GM21723 (cell line): Measurements from ENCODE around the gene KRTAP4-12.
"Not testable (repeated sequence)": the region's sequence is repeated elsewhere in the genome, so short reads cannot be mapped to it uniquely, and the experiment has no call there.

ENCODE experiments used
- ATAC-seq: cut with Tn5 transposase; IDR thresholded peaks from one replicate; pipeline ENCODE4 v1.9.1; 2021; ENCODE audit warnings: mild to moderate bottlenecking, moderate library complexity; ENCODE audit not compliant: unreplicated experiment

The KRTAP4-12 gene

GRCh38 chr17:41127371-41127770 is 3.4 kb upstream of the KRTAP4-12 start:
- no peak for ATAC-seq

GRCh38 chr17:41126412-41126811 is 2.4 kb upstream of the KRTAP4-12 start:
- no peak for ATAC-seq

GRCh38 chr17:41125064-41125463 is 1.1 kb upstream of the KRTAP4-12 start:
- no peak for ATAC-seq

- not testable (repeated sequence) for ATAC-seq
These were observed 541 bp downstream of the KRTAP4-12 start for GRCh38 chr17:41123292-41123990.

- ATAC-seq: no peak
These were observed 2.2 kb downstream of the KRTAP4-12 start for GRCh38 chr17:41121742-41122141.

- ATAC-seq: not testable (repeated sequence)
These were observed 4.0 kb downstream of the KRTAP4-12 start for GRCh38 chr17:41119696-41120690.

- no peak for ATAC-seq
These were observed 5.3 kb downstream of the KRTAP4-12 start for GRCh38 chr17:41118721-41119120.

GRCh38 chr17:41117846-41118386 is 6.1 kb downstream of the KRTAP4-12 start, which contains the start of gene KRTAP4-11:
Gene KRTAP4-11 (minus strand): TSS chr17:41118373. CDS start chr17:41118315, 58 bp downstream.
- not testable (repeated sequence) for ATAC-seq

- ATAC-seq: no peak
These were observed 7.7 kb downstream of the KRTAP4-12 start for GRCh38 chr17:41116297-41116696.

- ATAC-seq: no peak
These were observed 12.7 kb downstream of the KRTAP4-12 start for GRCh38 chr17:41111151-41111885.

GRCh38 chr17:41108728-41109386 is 15.1 kb downstream of the KRTAP4-12 start:
- ATAC-seq: not testable (repeated sequence)

- ATAC-seq: no peak
These were observed 16.0 kb downstream of the KRTAP4-12 start for GRCh38 chr17:41107941-41108450.

GRCh38 chr17:41105347-41105746 is 18.6 kb downstream of the KRTAP4-12 start, which contains the start of gene KRTAP4-9:
Gene KRTAP4-9 (plus strand): TSS chr17:41105389. CDS start chr17:41105389, 0 bp downstream.
- ATAC-seq: not testable (repeated sequence)

- not testable (repeated sequence) for ATAC-seq
These were observed 19.5 kb downstream of the KRTAP4-12 start for GRCh38 chr17:41104386-41105038.

GRCh38 chr17:41103896-41104295 is 20.1 kb downstream of the KRTAP4-12 start:
- ATAC-seq: no peak

- ATAC-seq: no peak
These were observed 22.3 kb downstream of the KRTAP4-12 start, which contains the start of gene KRTAP4-16 for GRCh38 chr17:41101586-41102259. Gene KRTAP4-16 (minus strand): TSS chr17:41102209. CDS start chr17:41102209, 0 bp downstream.

GRCh38 chr17:41099682-41100480 is 24.1 kb downstream of the KRTAP4-12 start:
- ATAC-seq: not testable (repeated sequence)

- ATAC-seq: no peak
These were observed 25.5 kb downstream of the KRTAP4-12 start for GRCh38 chr17:41098481-41098880.
